ENCODE results near the gene GOLGA8H. TPM values are rescaled to one million over a fixed set of nuclear protein-coding genes. Genes with fewer than 3 reads are reported as not detected.
"Not testable (repeated sequence)": the region's sequence is repeated elsewhere in the genome, so short reads cannot be mapped to it uniquely, and the experiment has no call there.

The GOLGA8H gene
- total RNA-seq: 0.88 TPM
- 0.43 TPM for polyA plus RNA-seq (ENCODE audit: insufficient read depth, low read depth, low replicate concordance)
- long read RNA-seq, donor 1: 0 reads
- long read RNA-seq, donor 2: 0 reads
- long read RNA-seq, donor 3: 0 reads
- long read RNA-seq, donor 4: 0 reads
- long read RNA-seq, donor 5: 0 reads
- long read RNA-seq, donor 6: 0 reads
- long read RNA-seq, donor 7: 0 reads
- long read RNA-seq, donor 8: 0 reads
- long read RNA-seq, donor 9: 0 reads
- long read RNA-seq, donor 10: 0 reads

GRCh38 chr15:30603796-30604195 lies at the start of gene GOLGA8H:
TSS of gene GOLGA8H (plus strand) at chr15:30604028. CDS start at chr15:30604126, 98 bp downstream.
- intact Hi-C loops (cut with DNase I); H3K27me3 ChIP-seq (ENCODE audit: control insufficient read depth, insufficient read depth, low read length); FAIRE-seq: not testable (repeated sequence)

GRCh38 chr15:30566949-30567348 lies 36.9 kb upstream of the GOLGA8H start:
- H3K4me1 ChIP-seq (ENCODE audit: control insufficient read depth in 2 of 3, insufficient read depth in 2 of 3, low read depth in 1 of 3, low read length in 3 of 3); FAIRE-seq; H3K36me3 ChIP-seq (ENCODE audit: control insufficient read depth in 2 of 3, insufficient read depth in 3 of 3, low read length in 3 of 3); H3K9me3 ChIP-seq (ENCODE audit: control insufficient read depth in 2 of 3, insufficient read depth in 1 of 3, low read length in 3 of 3); intact Hi-C loops (cut with DNase I); H3K27ac ChIP-seq (ENCODE audit: low read depth in 2 of 2, low read length in 2 of 2); H3K4me3 ChIP-seq (ENCODE audit: low read length in 3 of 3); H3K27me3 ChIP-seq (ENCODE audit: control insufficient read depth, insufficient read depth, low read length); H3K9ac ChIP-seq (ENCODE audit: low read length in 3 of 3): not testable (repeated sequence)
- DNase-seq: peak in 1 of 5 donors; percentile 24

More at GRCh38 chr15:30603796-30604195, at the start of gene GOLGA8H:
- H3K27ac ChIP-seq (ENCODE audit: low read depth in 2 of 2, low read length in 2 of 2); H3K9me3 ChIP-seq (ENCODE audit: control insufficient read depth in 2 of 3, insufficient read depth in 1 of 3, low read length in 3 of 3); H3K4me1 ChIP-seq (ENCODE audit: control insufficient read depth in 2 of 3, insufficient read depth in 2 of 3, low read depth in 1 of 3, low read length in 3 of 3); H3K9ac ChIP-seq (ENCODE audit: low read length in 3 of 3); H3K36me3 ChIP-seq (ENCODE audit: control insufficient read depth in 2 of 3, insufficient read depth in 3 of 3, low read length in 3 of 3); H3K4me3 ChIP-seq (ENCODE audit: low read length in 3 of 3); DNase-seq: not testable (repeated sequence)

- H3K4me3 ChIP-seq (ENCODE audit: low read length in 3 of 3); DNase-seq; intact Hi-C loops (cut with DNase I); H3K9me3 ChIP-seq (ENCODE audit: control insufficient read depth in 2 of 3, insufficient read depth in 1 of 3, low read length in 3 of 3); H3K36me3 ChIP-seq (ENCODE audit: control insufficient read depth in 2 of 3, insufficient read depth in 3 of 3, low read length in 3 of 3); H3K9ac ChIP-seq (ENCODE audit: low read length in 3 of 3); FAIRE-seq; H3K27me3 ChIP-seq (ENCODE audit: control insufficient read depth, insufficient read depth, low read length); H3K27ac ChIP-seq (ENCODE audit: low read depth in 2 of 2, low read length in 2 of 2); H3K4me1 ChIP-seq (ENCODE audit: control insufficient read depth in 2 of 3, insufficient read depth in 2 of 3, low read depth in 1 of 3, low read length in 3 of 3): not testable (repeated sequence)
Measured at GRCh38 chr15:30573012-30573491, 30.8 kb upstream of the GOLGA8H start.

- H3K27ac ChIP-seq (ENCODE audit: low read depth in 2 of 2, low read length in 2 of 2); H3K9me3 ChIP-seq (ENCODE audit: control insufficient read depth in 2 of 3, insufficient read depth in 1 of 3, low read length in 3 of 3); FAIRE-seq; H3K36me3 ChIP-seq (ENCODE audit: control insufficient read depth in 2 of 3, insufficient read depth in 3 of 3, low read length in 3 of 3); H3K27me3 ChIP-seq (ENCODE audit: control insufficient read depth, insufficient read depth, low read length); H3K4me1 ChIP-seq (ENCODE audit: control insufficient read depth in 2 of 3, insufficient read depth in 2 of 3, low read depth in 1 of 3, low read length in 3 of 3); H3K4me3 ChIP-seq (ENCODE audit: low read length in 3 of 3); intact Hi-C loops (cut with DNase I); H3K9ac ChIP-seq (ENCODE audit: low read length in 3 of 3); DNase-seq: not testable (repeated sequence)
Measured at GRCh38 chr15:30579394-30579970, 24.3 kb upstream of the GOLGA8H start.

GRCh38 chr15:30580716-30581115 lies 23.1 kb upstream of the GOLGA8H start:
- H3K27me3 ChIP-seq (ENCODE audit: control insufficient read depth, insufficient read depth, low read length); H3K4me1 ChIP-seq (ENCODE audit: control insufficient read depth in 2 of 3, insufficient read depth in 2 of 3, low read depth in 1 of 3, low read length in 3 of 3); H3K27ac ChIP-seq (ENCODE audit: low read depth in 2 of 2, low read length in 2 of 2); intact Hi-C loops (cut with DNase I); H3K9ac ChIP-seq (ENCODE audit: low read length in 3 of 3); DNase-seq; H3K4me3 ChIP-seq (ENCODE audit: low read length in 3 of 3); H3K9me3 ChIP-seq (ENCODE audit: control insufficient read depth in 2 of 3, insufficient read depth in 1 of 3, low read length in 3 of 3); FAIRE-seq; H3K36me3 ChIP-seq (ENCODE audit: control insufficient read depth in 2 of 3, insufficient read depth in 3 of 3, low read length in 3 of 3): not testable (repeated sequence)

GRCh38 chr15:30598953-30599352 lies 4.9 kb upstream of the GOLGA8H start:
- H3K27me3 ChIP-seq (ENCODE audit: control insufficient read depth, insufficient read depth, low read length); H3K9ac ChIP-seq (ENCODE audit: low read length in 3 of 3); H3K9me3 ChIP-seq (ENCODE audit: control insufficient read depth in 2 of 3, insufficient read depth in 1 of 3, low read length in 3 of 3); FAIRE-seq; H3K4me1 ChIP-seq (ENCODE audit: control insufficient read depth in 2 of 3, insufficient read depth in 2 of 3, low read depth in 1 of 3, low read length in 3 of 3); DNase-seq; H3K36me3 ChIP-seq (ENCODE audit: control insufficient read depth in 2 of 3, insufficient read depth in 3 of 3, low read length in 3 of 3); H3K27ac ChIP-seq (ENCODE audit: low read depth in 2 of 2, low read length in 2 of 2); intact Hi-C loops (cut with DNase I); H3K4me3 ChIP-seq (ENCODE audit: low read length in 3 of 3): not testable (repeated sequence)

GRCh38 chr15:30612271-30612670 lies 8.4 kb downstream of the GOLGA8H start:
- H3K27me3 ChIP-seq (ENCODE audit: control insufficient read depth, insufficient read depth, low read length); DNase-seq; H3K9me3 ChIP-seq (ENCODE audit: control insufficient read depth in 2 of 3, insufficient read depth in 1 of 3, low read length in 3 of 3); H3K4me3 ChIP-seq (ENCODE audit: low read length in 3 of 3); H3K36me3 ChIP-seq (ENCODE audit: control insufficient read depth in 2 of 3, insufficient read depth in 3 of 3, low read length in 3 of 3); H3K9ac ChIP-seq (ENCODE audit: low read length in 3 of 3); H3K27ac ChIP-seq (ENCODE audit: low read depth in 2 of 2, low read length in 2 of 2); intact Hi-C loops (cut with DNase I); FAIRE-seq; H3K4me1 ChIP-seq (ENCODE audit: control insufficient read depth in 2 of 3, insufficient read depth in 2 of 3, low read depth in 1 of 3, low read length in 3 of 3): not testable (repeated sequence)

GRCh38 chr15:30621342-30621741 lies 17.5 kb downstream of the GOLGA8H start:
- FAIRE-seq (peak; percentile 13), DNase-seq (peak in 2 of 5 donors; percentile 1 to 13)
- H3K27me3 ChIP-seq (ENCODE audit: control insufficient read depth, insufficient read depth, low read length); H3K9ac ChIP-seq (ENCODE audit: low read length in 3 of 3); H3K4me1 ChIP-seq (ENCODE audit: control insufficient read depth in 2 of 3, insufficient read depth in 2 of 3, low read depth in 1 of 3, low read length in 3 of 3); H3K27ac ChIP-seq (ENCODE audit: low read depth in 2 of 2, low read length in 2 of 2); H3K4me3 ChIP-seq (ENCODE audit: low read length in 3 of 3); H3K9me3 ChIP-seq (ENCODE audit: control insufficient read depth in 2 of 3, insufficient read depth in 1 of 3, low read length in 3 of 3); intact Hi-C loops (cut with DNase I); H3K36me3 ChIP-seq (ENCODE audit: control insufficient read depth in 2 of 3, insufficient read depth in 3 of 3, low read length in 3 of 3): not testable (repeated sequence)

All from kidney (tissue), 19 donors.